ENCODE measurements around the gene HABP4.

- TF ChIP-seq, protein P1, sequence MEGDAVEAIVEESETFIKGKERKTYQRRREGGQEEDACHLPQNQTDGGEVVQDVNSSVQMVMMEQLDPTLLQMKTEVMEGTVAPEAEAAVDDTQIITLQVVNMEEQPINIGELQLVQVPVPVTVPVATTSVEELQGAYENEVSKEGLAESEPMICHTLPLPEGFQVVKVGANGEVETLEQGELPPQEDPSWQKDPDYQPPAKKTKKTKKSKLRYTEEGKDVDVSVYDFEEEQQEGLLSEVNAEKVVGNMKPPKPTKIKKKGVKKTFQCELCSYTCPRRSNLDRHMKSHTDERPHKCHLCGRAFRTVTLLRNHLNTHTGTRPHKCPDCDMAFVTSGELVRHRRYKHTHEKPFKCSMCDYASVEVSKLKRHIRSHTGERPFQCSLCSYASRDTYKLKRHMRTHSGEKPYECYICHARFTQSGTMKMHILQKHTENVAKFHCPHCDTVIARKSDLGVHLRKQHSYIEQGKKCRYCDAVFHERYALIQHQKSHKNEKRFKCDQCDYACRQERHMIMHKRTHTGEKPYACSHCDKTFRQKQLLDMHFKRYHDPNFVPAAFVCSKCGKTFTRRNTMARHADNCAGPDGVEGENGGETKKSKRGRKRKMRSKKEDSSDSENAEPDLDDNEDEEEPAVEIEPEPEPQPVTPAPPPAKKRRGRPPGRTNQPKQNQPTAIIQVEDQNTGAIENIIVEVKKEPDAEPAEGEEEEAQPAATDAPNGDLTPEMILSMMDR (IDR thresholded peaks at IDR 0.05; ENCODE audit: low read length): no peak
- TF ChIP-seq EZH2 (IDR thresholded peaks at IDR 0.05; ENCODE audit: borderline replicate concordance, low read length): no peak
These were observed 65.9 kb downstream of the HABP4 start for GRCh38 chr9:96515621-96516470.
